Frontal cortex (tissue), 4 donors: ENCODE results near the gene RHBDD3. TPM values are rescaled to one million over a fixed set of nuclear protein-coding genes. Genes with fewer than 3 reads are reported as not detected.

Experiments used
- DNase-seq, 2 donors: peaks; one replicate each; pipeline ENCODE4 v3.0.0; 2012; ENCODE audit warnings: low spot score in 2 of 2
- FAIRE-seq: peaks from 2 replicates; lab custom pipeline; 2012; peaks lifted over from hg19 to GRCh38; lab: Jason Lieb, UNC
- total RNA-seq: library from RNA; depleted of rRNA; stranded (reverse); fragments of >200 nt; gene quantifications from one replicate; pipeline ENCODE4 v1.2.3, GENCODE V29; 2014
- donor health status: control.
- donor health status: control.
- donor health status: control.

RHBDD3 gene
- total RNA-seq, 1 donor from 2014 or later = 14.7 TPM

GRCh38 chr22:29306835-29307595, 39.2 kb upstream of the RHBDD3 start:
- no peak for FAIRE-seq
- peak; percentile 84 to 87 for DNase-seq

- no peak for FAIRE-seq
Observed at GRCh38 chr22:29306175-29306834, 38.5 kb upstream of the RHBDD3 start, which contains the start of gene GAS2L1. Gene GAS2L1 (plus strand): TSS chr22:29306650. CDS start chr22:29308106, 1,456 bp downstream.

GRCh38 chr22:29305836-29306174, 38.0 kb upstream of the RHBDD3 start:
- DNase-seq (no peak), FAIRE-seq (no peak)

More at GRCh38 chr22:29306175-29306834, 38.5 kb upstream of the RHBDD3 start, which contains the start of gene GAS2L1:
- peak; percentile 85 to 90 for DNase-seq

GRCh38 chr22:29302681-29303465, 35.1 kb upstream of the RHBDD3 start:
- DNase-seq (peak in 1 of 2 donors; percentile 41), FAIRE-seq (no peak)

- DNase-seq (no peak), FAIRE-seq (no peak)
Observed at GRCh38 chr22:29302402-29302680, 34.6 kb upstream of the RHBDD3 start.

GRCh38 chr22:29301716-29302401, 34.1 kb upstream of the RHBDD3 start:
- FAIRE-seq (no peak), DNase-seq (no peak)

- FAIRE-seq (no peak), DNase-seq (no peak)
Observed at GRCh38 chr22:29300807-29301601, 33.2 kb upstream of the RHBDD3 start.

- DNase-seq (no peak), FAIRE-seq (no peak)
Observed at GRCh38 chr22:29300467-29300806, 32.7 kb upstream of the RHBDD3 start.

- DNase-seq (no peak), FAIRE-seq (no peak)
Observed at GRCh38 chr22:29299136-29299900, 31.5 kb upstream of the RHBDD3 start.

- FAIRE-seq (no peak), DNase-seq (no peak)
Observed at GRCh38 chr22:29298641-29299040, 30.9 kb upstream of the RHBDD3 start.

GRCh38 chr22:29292379-29292778, 24.6 kb upstream of the RHBDD3 start:
- DNase-seq (no peak), FAIRE-seq (no peak)

- no peak for DNase-seq
- no peak for FAIRE-seq
Observed at GRCh38 chr22:29291215-29291614, 23.4 kb upstream of the RHBDD3 start.

GRCh38 chr22:29290061-29290460, 22.3 kb upstream of the RHBDD3 start:
- no peak for DNase-seq
- FAIRE-seq = no peak

GRCh38 chr22:29288837-29289236, 21.1 kb upstream of the RHBDD3 start:
- FAIRE-seq = no peak
- no peak for DNase-seq

- no peak for FAIRE-seq
- no peak for DNase-seq
Observed at GRCh38 chr22:29284196-29284595, 16.4 kb upstream of the RHBDD3 start.

GRCh38 chr22:29277927-29278326, 10.1 kb upstream of the RHBDD3 start:
- DNase-seq (no peak), FAIRE-seq (no peak)

- DNase-seq (no peak), FAIRE-seq (no peak)
Observed at GRCh38 chr22:29275819-29276565, 8.2 kb upstream of the RHBDD3 start.

GRCh38 chr22:29275167-29275566, 7.4 kb upstream of the RHBDD3 start:
- no peak for FAIRE-seq
- no peak for DNase-seq
